Measurements from ENCODE around the gene SCPEP1.

Gene SCPEP1

GRCh38 chr17:56966338-56966737 is 11.6 kb upstream of the SCPEP1 start:
- Histone ChIP-seq H3K27ac (ENCODE audit: low read depth, low read length) (no peak overlapping the region), H2AFZ (ENCODE audit: low read depth, low read length, severe bottlenecking) (no peak overlapping the region), H3K27me3 (ENCODE audit: low read length) (no peaks in the 10 kb centered on the region), H3K36me3 (ENCODE audit: low read length) (no peaks in the 10 kb centered on the region), H4K20me1 (ENCODE audit: low read depth, low read length) (no peaks in the 10 kb centered on the region), H3K9ac (ENCODE audit: low read length) (no peak overlapping the region), H3F3A (ENCODE audit: insufficient read depth) (no peaks in the 10 kb centered on the region), H3K9me2 (replicated peaks; ENCODE audit: insufficient read depth, low read length) (no peaks in the 10 kb centered on the region), H3K4me3 (ENCODE audit: insufficient read depth, low read length, poor library complexity, severe bottlenecking) (no peak overlapping the region), H3K9me3 (ENCODE audit: insufficient read depth, low read length) (peaks cover 8% of the 10 kb centered on the region; the same call in 1 of the 2 replicates), H3K4me2 (ENCODE audit: low read depth, low read length, poor library complexity, severe bottlenecking) (no peak overlapping the region), H3K79me2 (ENCODE audit: insufficient read depth, low read length) (no peaks in the 10 kb centered on the region)
- TF ChIP-seq CTCF (IDR thresholded peaks at IDR 0.05; ENCODE audit: insufficient read depth, low read length, poor library complexity, severe bottlenecking) (no peak), EZH2phosphoT487 (conservative IDR thresholded peaks at IDR 0.05; ENCODE audit: low read length) (no peak)

GRCh38 chr17:56970974-56971373 is 7.0 kb upstream of the SCPEP1 start:
- no peaks in the 10 kb centered on the region for H4K20me1 ChIP-seq (ENCODE audit: low read depth, low read length)
- H3K27me3 ChIP-seq (ENCODE audit: low read length): no peaks in the 10 kb centered on the region
- TF ChIP-seq CTCF (IDR thresholded peaks at IDR 0.05; ENCODE audit: insufficient read depth, low read length, poor library complexity, severe bottlenecking) (no peak), EZH2phosphoT487 (conservative IDR thresholded peaks at IDR 0.05; ENCODE audit: low read length) (no peak)
- H3K4me3 ChIP-seq (ENCODE audit: insufficient read depth, low read length, poor library complexity, severe bottlenecking): no peak overlapping the region
- no peak overlapping the region for H2AFZ ChIP-seq (ENCODE audit: low read depth, low read length, severe bottlenecking)
- no peaks in the 10 kb centered on the region for H3F3A ChIP-seq (ENCODE audit: insufficient read depth)
- H3K9me3 ChIP-seq (ENCODE audit: insufficient read depth, low read length): peaks cover 8% of the 10 kb centered on the region; the same call in 1 of the 2 replicates
- H3K4me2 ChIP-seq (ENCODE audit: low read depth, low read length, poor library complexity, severe bottlenecking): no peak overlapping the region
- no peaks in the 10 kb centered on the region for H3K9me2 ChIP-seq (replicated peaks; ENCODE audit: insufficient read depth, low read length)
- no peaks in the 10 kb centered on the region for H3K79me2 ChIP-seq (ENCODE audit: insufficient read depth, low read length)
- H3K36me3 ChIP-seq (ENCODE audit: low read length): no peaks in the 10 kb centered on the region
- H3K27ac ChIP-seq (ENCODE audit: low read depth, low read length): no peak overlapping the region
- no peak overlapping the region for H3K9ac ChIP-seq (ENCODE audit: low read length)

DNA sequence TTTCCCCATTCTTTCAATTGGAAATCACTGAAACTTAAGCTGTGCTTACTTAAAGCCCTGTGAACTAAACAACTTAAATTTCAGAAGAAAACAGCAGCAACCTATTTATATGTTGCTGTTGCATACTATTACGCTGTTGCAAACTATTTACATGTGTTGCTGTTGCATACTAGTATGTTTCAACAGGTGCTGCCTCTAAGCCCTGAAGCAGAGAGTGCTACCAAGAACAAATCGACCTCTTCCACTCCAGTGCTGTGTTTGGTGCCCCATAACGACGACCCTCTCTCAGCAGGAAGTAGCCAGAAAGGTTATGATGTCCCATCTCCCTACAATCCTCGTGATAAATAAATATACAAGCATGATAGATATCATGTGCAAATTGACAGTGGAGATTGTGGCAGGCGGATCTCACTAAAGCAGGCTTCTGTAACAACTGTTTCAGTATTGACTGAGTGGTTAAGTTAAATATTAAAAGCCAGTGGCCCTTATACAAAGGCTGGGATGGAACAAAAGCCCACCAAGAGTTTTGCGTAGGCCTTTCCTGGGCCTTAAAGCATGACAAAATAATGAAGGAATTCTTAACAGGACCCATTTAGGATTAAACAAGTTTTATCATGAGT is 5.7 kb upstream of the SCPEP1 start:
- Histone ChIP-seq H3K4me3 (ENCODE audit: insufficient read depth, low read length, poor library complexity, severe bottlenecking) (no peak overlapping the region), H3F3A (ENCODE audit: insufficient read depth) (no peaks in the 10 kb centered on the region), H4K20me1 (ENCODE audit: low read depth, low read length) (no peaks in the 10 kb centered on the region), H3K9ac (ENCODE audit: low read length) (no peak overlapping the region), H3K79me2 (ENCODE audit: insufficient read depth, low read length) (no peaks in the 10 kb centered on the region), H3K27me3 (ENCODE audit: low read length) (no peaks in the 10 kb centered on the region), H3K27ac (ENCODE audit: low read depth, low read length) (no peak overlapping the region), H3K9me2 (replicated peaks; ENCODE audit: insufficient read depth, low read length) (no peaks in the 10 kb centered on the region), H3K9me3 (ENCODE audit: insufficient read depth, low read length) (peaks cover 8% of the 10 kb centered on the region; the same call in 1 of the 2 replicates), H3K4me2 (ENCODE audit: low read depth, low read length, poor library complexity, severe bottlenecking) (no peak overlapping the region), H2AFZ (ENCODE audit: low read depth, low read length, severe bottlenecking) (no peak overlapping the region), H3K36me3 (ENCODE audit: low read length) (no peaks in the 10 kb centered on the region)
- TF ChIP-seq EZH2phosphoT487 (conservative IDR thresholded peaks at IDR 0.05; ENCODE audit: low read length) (no peak), CTCF (IDR thresholded peaks at IDR 0.05; ENCODE audit: insufficient read depth, low read length, poor library complexity, severe bottlenecking) (no peak)

All from SU-DHL-6 (cell line).